Upper lobe of left lung (tissue), 6 donors: ENCODE results near the gene SHISAL1. TPM values are rescaled to one million over a fixed set of nuclear protein-coding genes. Genes with fewer than 3 reads are reported as not detected.
A peak's percentile ranks its signal among the peaks of the same experiment; 100 is the strongest.

Experiments
- ATAC-seq, 2 donors: fragments of 200-7000 bp; cut with Tn5 transposase; one replicate each; pipeline ENCODE4 v1.9.1; 2022; ENCODE audit warnings: mild to moderate bottlenecking in 2 of 2, moderate library complexity in 2 of 2; ENCODE audit not compliant: low FRiP score in 2 of 2
- DNase-seq, 2 donors: peaks; one replicate each; pipeline ENCODE4 v3.0.0-alpha.2; 2019 to 2020
- H3K27ac ChIP-seq, 4 donors: fragments of 200-600 bp; sonication (generic); one replicate each; pipeline ENCODE4 v1.5.1; 2016 to 2019
- H3K27me3 ChIP-seq, 4 donors: fragments of 200-600 bp; sonication (generic); one replicate each; pipeline ENCODE4 v1.5.1; 2017 to 2019
- H3K36me3 ChIP-seq, 4 donors: fragments of 200-600 bp; sonication (generic); one replicate each; pipeline ENCODE4 v1.5.1; 2016 to 2019
- H3K4me1 ChIP-seq, 4 donors: fragments of 200-600 bp; sonication (generic); one replicate each; pipeline ENCODE4 v1.5.1; 2018 to 2019
- H3K4me3 ChIP-seq, 4 donors: fragments of 200-600 bp; sonication (generic); one replicate each; pipeline ENCODE4 v1.5.1; 2017 to 2019; ENCODE audit warnings: mild to moderate bottlenecking in 2 of 4, moderate library complexity in 1 of 4
- H3K9me3 ChIP-seq, 4 donors: fragments of 200-600 bp; sonication (generic); one replicate each; pipeline ENCODE4 v1.5.1; 2018 to 2019
- CTCF ChIP-seq, 6 experiments: fragments of 450-650 bp in 4 of 6; fragments of 200-600 bp in 2 of 6; sonication (generic) in 2 of 6; IDR thresholded peaks; one replicate each; pipeline ENCODE4 v1.5.1; 2016 to 2019; ENCODE audit warnings: antibody characterized with exemption in 6 of 6
- EP300 ChIP-seq, 4 donors: sonication (generic); formaldehyde crosslinking; IDR thresholded peaks; one replicate each; pipeline ENCODE4 v1.5.1; 2017; ENCODE audit warnings: antibody characterized with exemption in 4 of 4, control low read depth in 2 of 4
- POLR2A ChIP-seq, 4 donors: fragments of 450-650 bp; IDR thresholded peaks; one replicate each; pipeline ENCODE4 v1.5.1; 2016 to 2017; ENCODE audit warnings: antibody characterized with exemption in 4 of 4, mild to moderate bottlenecking in 2 of 4
- POLR2AphosphoS5 ChIP-seq, 2 donors: sonication (generic); formaldehyde crosslinking; IDR thresholded peaks; one replicate each; pipeline ENCODE4 v1.5.1; 2017; ENCODE audit warnings: antibody characterized with exemption in 2 of 2
- WGBS, 2 donors: methylation state at CpG; one replicate each; pipeline ENCODE4 v1.1.5; 2017 to 2018; 5-methylcytosine and 5-hydroxymethylcytosine counted together
- total RNA-seq, 6 donors: library from RNA; depleted of rRNA in 4 of 6; stranded (reverse); fragments of >200 nt in 4 of 6; gene quantifications; one replicate each; pipeline versions ENCODE4 v1.1.0 to v1.2.1, GENCODE V29; 2016 to 2021
- donor health status: DM: no; HTN: no; CAD: no; lungs with moderate emphysema.
- donor health status: DM: no; HTN: yes; CAD: no; lungs with severe emphysema.

Gene SHISAL1
- total RNA-seq, 6 donors from 2014 or later, result 0.11 to 1.0 (median 0.20) TPM; not detected in 1

GRCh38 chr22:44261861-44262595 is 50.7 kb downstream of the SHISAL1 start:
- Histone ChIP-seq H3K4me3 (no peak overlapping the region), H3K27me3 (no peaks in the 10 kb centered on the region), H3K9me3 (no peaks in the 10 kb centered on the region), H3K4me1 (no peaks in the 10 kb centered on the region), H3K27ac (no peak overlapping the region), H3K36me3 (no peaks in the 10 kb centered on the region)
- peak in 1 of 2 donors; percentile 25 for DNase-seq
- 82 to 93% methylated on average over 4 to 12 of the region's 12 CpGs for WGBS, 2 donors
- ATAC-seq, result no peak
- no peak for TF ChIP-seq POLR2A (IDR thresholded peaks at IDR 0.05)

- H3K4me1 ChIP-seq, result no peaks in the 10 kb centered on the region
- no peaks in the 10 kb centered on the region for H3K9me3 ChIP-seq
- ATAC-seq (no peak), DNase-seq (peak; percentile 3 to 4)
- H3K4me3 ChIP-seq, result no peak overlapping the region
- H3K27ac ChIP-seq, result no peak overlapping the region
- no peaks in the 10 kb centered on the region for H3K27me3 ChIP-seq
- H3K36me3 ChIP-seq, result no peaks in the 10 kb centered on the region
- TF ChIP-seq POLR2A (IDR thresholded peaks at IDR 0.05) (no peak), CTCF (IDR thresholded peaks at IDR 0.05) (no peak), EP300 (IDR thresholded peaks at IDR 0.05) (no peak), POLR2AphosphoS5 (IDR thresholded peaks at IDR 0.05) (no peak)
- 66 to 74% methylated on average over 4 to 14 of the region's 14 CpGs for WGBS, 2 donors
Measured at GRCh38 chr22:44261164-44261860, 51.4 kb downstream of the SHISAL1 start.

DNA sequence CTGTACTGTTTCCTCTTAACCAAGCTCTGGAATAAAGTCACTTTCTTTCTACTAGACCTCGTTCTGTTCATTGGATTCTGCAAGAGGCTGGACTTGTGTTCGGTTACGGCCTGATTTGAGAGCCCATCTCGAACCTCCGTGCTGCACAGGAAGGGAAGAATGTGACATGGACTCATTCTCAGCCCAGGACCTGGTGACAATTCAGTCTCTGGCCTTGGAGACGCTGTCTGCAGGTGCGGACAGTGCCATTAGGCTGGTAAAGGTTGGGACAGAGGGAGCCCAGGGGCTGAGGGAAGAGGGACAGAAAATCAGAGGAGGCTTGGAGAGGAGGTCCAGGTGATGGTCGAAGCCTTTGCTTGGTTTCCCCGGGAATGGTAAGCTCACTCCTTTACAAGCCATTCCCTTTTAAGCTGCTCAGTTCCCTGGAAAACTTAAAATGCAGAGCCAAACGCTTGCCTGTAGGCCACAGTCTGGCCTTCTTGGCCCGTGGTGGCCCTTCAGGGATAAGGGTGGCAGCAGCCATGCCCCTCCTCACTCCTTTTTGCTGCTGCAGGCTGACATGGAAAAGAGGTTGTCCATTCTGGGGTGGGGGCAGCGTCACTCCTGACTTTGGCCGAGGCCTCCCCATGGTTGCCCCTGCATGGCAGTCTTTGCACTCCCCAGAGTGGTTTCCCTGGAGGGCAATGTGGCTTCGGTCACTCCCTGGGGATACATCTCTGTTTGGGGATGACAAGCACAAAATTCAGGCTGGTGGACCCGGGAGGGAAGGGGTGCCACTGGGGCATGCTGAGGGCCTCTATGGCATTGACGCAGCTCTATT is 52.3 kb downstream of the SHISAL1 start:
- 85 to 90% methylated on average over 11 to 16 of the region's 16 CpGs for WGBS, 2 donors
- ATAC-seq (no peak), DNase-seq (peak in 1 of 2 donors; percentile 14)
- no peaks in the 10 kb centered on the region for H3K4me1 ChIP-seq
- no peaks in the 10 kb centered on the region for H3K36me3 ChIP-seq
- no peaks in the 10 kb centered on the region for H3K9me3 ChIP-seq
- H3K4me3 ChIP-seq, result no peak overlapping the region
- TF ChIP-seq CTCF (IDR thresholded peaks at IDR 0.05), result no peak
- no peak for TF ChIP-seq EP300 (IDR thresholded peaks at IDR 0.05)
- no peak for TF ChIP-seq POLR2AphosphoS5 (IDR thresholded peaks at IDR 0.05)
- no peak for TF ChIP-seq POLR2A (IDR thresholded peaks at IDR 0.05)
- no peak overlapping the region for H3K27ac ChIP-seq
- no peaks in the 10 kb centered on the region for H3K27me3 ChIP-seq

DNA sequence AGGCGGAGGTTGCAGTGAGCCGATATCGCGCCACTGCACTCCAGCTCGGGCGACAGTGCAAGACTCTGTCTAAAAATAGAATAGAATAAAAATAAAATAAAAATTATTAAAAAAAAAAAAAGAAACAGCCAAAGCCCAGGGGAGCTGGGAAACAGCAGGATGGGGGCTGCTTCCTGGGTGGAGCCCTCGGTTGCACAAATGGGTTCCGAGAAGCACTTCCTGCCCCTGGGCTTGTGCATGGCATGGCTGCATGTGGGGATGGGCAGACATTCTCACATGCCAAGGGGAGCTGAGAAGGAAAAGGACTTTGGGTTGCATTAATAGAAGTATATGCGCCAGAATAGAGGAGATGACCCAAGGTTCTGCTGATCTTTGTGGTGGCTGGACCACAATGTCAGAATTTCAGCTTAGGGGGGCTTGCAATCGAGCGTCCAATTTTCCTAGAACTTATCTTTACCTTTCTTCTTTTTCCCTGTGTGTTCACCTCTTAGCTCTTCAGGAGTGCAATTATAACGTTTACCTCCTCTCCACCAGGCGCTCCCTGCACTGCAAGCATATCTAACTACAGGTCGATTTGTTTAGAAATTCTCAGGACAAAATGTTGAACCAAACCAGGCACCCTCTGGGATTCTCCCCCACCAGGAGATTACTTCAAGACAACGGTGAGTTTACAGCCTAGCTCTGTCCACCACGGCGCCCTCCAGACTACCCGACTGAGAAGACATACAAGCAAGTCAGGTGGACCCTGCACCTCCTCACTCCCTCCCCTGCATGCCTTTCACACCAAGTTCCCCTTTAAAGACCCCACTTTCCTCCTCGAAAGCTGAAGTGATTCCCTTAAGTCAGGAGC is 53.2 kb downstream of the SHISAL1 start:
- peak in 1 of 2 donors; percentile 12 for DNase-seq
- H3K9me3 ChIP-seq, result no peaks in the 10 kb centered on the region

More for the DNA sequence above, 53.2 kb downstream of the SHISAL1 start:
- ATAC-seq, result no peak
- no peak overlapping the region for H3K4me3 ChIP-seq
- no peak for TF ChIP-seq POLR2AphosphoS5 (IDR thresholded peaks at IDR 0.05)
- TF ChIP-seq EP300 (IDR thresholded peaks at IDR 0.05), result no peak
- TF ChIP-seq CTCF (IDR thresholded peaks at IDR 0.05), result no peak
- TF ChIP-seq POLR2A (IDR thresholded peaks at IDR 0.05), result no peak
- H3K36me3 ChIP-seq, result no peaks in the 10 kb centered on the region
- WGBS, 2 donors, result 65 to 73% methylated on average over 19 of the region's 19 CpGs
- no peak overlapping the region for H3K27ac ChIP-seq
- H3K27me3 ChIP-seq, result no peaks in the 10 kb centered on the region
- H3K4me1 ChIP-seq, result no peaks in the 10 kb centered on the region
